Measurements from ENCODE around the gene CDKN1C.

Gene CDKN1C

GRCh38 chr11:2839395-2839943, 46.1 kb downstream of the CDKN1C start:
- H3K79me2 ChIP-seq (ENCODE audit: control insufficient read depth, insufficient read depth, low read length, unreplicated experiment), result no peaks in the 10 kb centered on the region
- no peaks in the 10 kb centered on the region for H3K4me1 ChIP-seq (ENCODE audit: control insufficient read depth, insufficient read depth, low read length, unreplicated experiment)
- no peaks in the 10 kb centered on the region for H3K27me3 ChIP-seq (ENCODE audit: insufficient read depth, low read length)
- H3K4me3 ChIP-seq (ENCODE audit: low read depth, low read length), result no peak overlapping the region
- H3K36me3 ChIP-seq (ENCODE audit: insufficient read depth, low read length), result no peaks in the 10 kb centered on the region
- H2AFZ ChIP-seq (ENCODE audit: low read length, unreplicated experiment), result no peak overlapping the region
- H3K27ac ChIP-seq (ENCODE audit: low read depth, low read length), result no peak overlapping the region

DNA sequence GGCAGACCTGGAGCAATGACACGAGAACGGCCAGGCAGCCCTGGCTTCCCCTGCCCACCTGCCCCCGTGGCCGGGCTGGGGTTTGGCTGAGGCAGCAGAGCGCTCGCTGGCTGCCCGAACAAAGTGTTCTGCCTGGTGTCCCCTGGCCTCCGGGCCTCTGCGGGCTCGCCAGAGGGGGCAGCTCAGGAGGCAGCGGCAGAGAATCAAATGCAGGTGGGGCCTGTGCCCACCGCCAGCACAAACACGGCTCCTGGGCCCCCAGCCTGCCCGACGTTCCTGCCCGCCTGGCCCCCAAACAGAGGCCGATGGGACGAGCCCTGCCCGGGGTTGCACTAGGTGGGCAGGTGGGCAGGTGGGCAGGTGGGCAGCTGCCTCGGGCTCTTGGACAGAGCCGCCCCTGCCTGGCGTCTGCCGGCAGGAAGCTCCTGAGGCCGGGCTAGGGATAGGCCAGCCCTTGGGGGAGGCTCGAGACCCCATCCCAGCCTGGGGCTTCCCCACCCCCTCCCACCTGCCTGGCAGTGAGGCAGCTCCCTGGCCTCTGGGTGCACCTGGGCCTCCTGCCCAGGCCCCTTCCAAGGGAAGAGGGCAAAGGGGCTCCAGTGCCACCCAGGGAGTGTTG, 46.8 kb downstream of the CDKN1C start:
- H3K4me3 ChIP-seq (ENCODE audit: low read depth, low read length), result no peak overlapping the region
- no peaks in the 10 kb centered on the region for H3K27me3 ChIP-seq (ENCODE audit: insufficient read depth, low read length)
- no peaks in the 10 kb centered on the region for H3K36me3 ChIP-seq (ENCODE audit: insufficient read depth, low read length)
- no peak overlapping the region for H2AFZ ChIP-seq (ENCODE audit: low read length, unreplicated experiment)
- no peak overlapping the region for H3K27ac ChIP-seq (ENCODE audit: low read depth, low read length)
- H3K4me1 ChIP-seq (ENCODE audit: control insufficient read depth, insufficient read depth, low read length, unreplicated experiment), result no peaks in the 10 kb centered on the region
- no peaks in the 10 kb centered on the region for H3K79me2 ChIP-seq (ENCODE audit: control insufficient read depth, insufficient read depth, low read length, unreplicated experiment)

DNA sequence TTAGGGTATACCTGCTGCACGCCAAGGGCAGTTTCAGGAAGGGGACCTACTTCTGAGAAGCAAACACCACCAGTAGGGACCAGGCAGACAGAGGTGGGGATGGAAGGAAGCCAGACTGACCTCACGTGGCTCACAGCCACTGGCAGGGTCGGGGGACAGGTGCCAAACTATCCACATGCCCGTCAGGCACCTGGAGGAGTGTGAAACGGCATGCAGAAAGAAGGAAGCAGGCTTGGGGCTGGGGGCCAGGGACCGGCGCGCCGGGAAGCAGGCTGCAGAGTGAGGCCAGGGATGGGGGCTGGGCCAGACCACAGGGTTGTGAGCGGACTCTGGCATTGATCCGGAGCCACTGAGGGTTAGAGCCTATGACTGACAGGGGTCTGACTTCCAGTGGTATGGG, 47.5 kb downstream of the CDKN1C start:
- H3K79me2 ChIP-seq (ENCODE audit: control insufficient read depth, insufficient read depth, low read length, unreplicated experiment), result no peaks in the 10 kb centered on the region
- no peaks in the 10 kb centered on the region for H3K27me3 ChIP-seq (ENCODE audit: insufficient read depth, low read length)
- no peak overlapping the region for H3K27ac ChIP-seq (ENCODE audit: low read depth, low read length)
- no peaks in the 10 kb centered on the region for H3K4me1 ChIP-seq (ENCODE audit: control insufficient read depth, insufficient read depth, low read length, unreplicated experiment)
- no peak overlapping the region for H3K4me3 ChIP-seq (ENCODE audit: low read depth, low read length)
- H3K36me3 ChIP-seq (ENCODE audit: insufficient read depth, low read length), result no peaks in the 10 kb centered on the region
- H2AFZ ChIP-seq (ENCODE audit: low read length, unreplicated experiment), result no peak overlapping the region

DNA sequence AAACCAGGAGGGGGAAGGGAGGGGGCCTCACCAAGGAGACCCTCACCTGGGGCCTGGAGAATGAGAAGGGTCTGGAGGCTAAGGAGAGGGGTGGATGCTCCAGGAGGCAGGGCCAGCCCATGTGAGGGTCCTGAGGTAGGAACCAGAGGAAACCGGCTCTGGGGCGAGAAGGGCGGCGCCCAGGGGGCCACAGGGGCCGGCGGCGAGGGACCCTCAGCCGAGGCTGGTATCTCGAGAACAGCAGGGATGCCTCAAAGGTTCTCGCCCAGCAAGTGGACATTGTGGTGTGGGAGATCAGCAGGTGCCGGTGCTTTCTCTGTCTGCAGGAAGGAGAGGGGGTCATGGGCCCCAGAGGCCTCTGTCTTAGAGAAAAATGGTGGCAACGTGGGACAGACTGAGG, 47.9 kb downstream of the CDKN1C start:
- Histone ChIP-seq H3K4me3 (ENCODE audit: low read depth, low read length) (no peak overlapping the region), H3K27me3 (ENCODE audit: insufficient read depth, low read length) (no peaks in the 10 kb centered on the region), H3K36me3 (ENCODE audit: insufficient read depth, low read length) (no peaks in the 10 kb centered on the region), H3K4me1 (ENCODE audit: control insufficient read depth, insufficient read depth, low read length, unreplicated experiment) (no peaks in the 10 kb centered on the region), H3K79me2 (ENCODE audit: control insufficient read depth, insufficient read depth, low read length, unreplicated experiment) (no peaks in the 10 kb centered on the region), H3K27ac (ENCODE audit: low read depth, low read length) (no peak overlapping the region), H2AFZ (ENCODE audit: low read length, unreplicated experiment) (no peak overlapping the region)

- H3K4me3 ChIP-seq (ENCODE audit: low read depth, low read length), result no peak overlapping the region
- H3K4me1 ChIP-seq (ENCODE audit: control insufficient read depth, insufficient read depth, low read length, unreplicated experiment), result no peaks in the 10 kb centered on the region
- H2AFZ ChIP-seq (ENCODE audit: low read length, unreplicated experiment), result no peak overlapping the region
These were observed 48.4 kb downstream of the CDKN1C start for GRCh38 chr11:2837096-2837601.

DNA sequence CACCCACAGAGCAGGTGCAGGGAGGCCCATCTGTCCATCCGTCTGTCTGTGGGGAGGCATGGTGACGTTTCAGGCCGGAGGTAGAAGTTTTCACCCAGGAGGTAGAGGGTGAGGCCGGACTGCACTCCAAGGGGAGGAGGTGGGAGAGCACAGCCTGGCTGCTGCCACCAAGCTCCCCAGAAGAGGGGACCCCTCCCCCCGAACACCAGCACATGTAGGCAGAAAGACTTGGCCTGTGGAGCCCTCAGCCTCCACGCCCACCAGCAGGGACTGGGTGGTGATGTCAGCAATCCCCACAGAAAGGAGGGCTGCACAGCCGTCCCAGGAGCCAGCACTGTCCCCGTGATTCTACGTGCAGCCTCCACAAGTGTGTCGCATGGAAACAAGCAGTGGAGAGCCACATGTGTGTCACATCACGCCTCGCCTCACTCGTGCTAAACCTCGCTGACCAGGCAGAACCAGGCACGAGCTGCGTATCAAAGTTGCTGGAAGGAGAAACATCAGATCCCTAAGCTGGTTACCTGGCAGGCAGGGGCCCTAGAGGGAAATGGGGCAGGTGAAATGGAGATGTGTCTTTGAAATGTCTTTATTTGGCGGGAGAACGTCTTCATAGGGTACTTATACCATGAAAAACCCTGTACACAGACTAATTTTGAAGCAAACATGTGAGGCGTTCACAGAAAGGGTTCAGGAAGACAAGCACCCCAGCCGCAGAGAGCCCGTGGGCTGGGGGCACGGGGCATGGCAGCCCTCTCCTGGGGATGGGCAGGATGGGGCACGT, 49.1 kb downstream of the CDKN1C start:
- no peaks in the 10 kb centered on the region for H3K36me3 ChIP-seq (ENCODE audit: insufficient read depth, low read length)
- H3K4me3 ChIP-seq (ENCODE audit: low read depth, low read length), result no peak overlapping the region
- no peaks in the 10 kb centered on the region for H3K4me1 ChIP-seq (ENCODE audit: control insufficient read depth, insufficient read depth, low read length, unreplicated experiment)
- H2AFZ ChIP-seq (ENCODE audit: low read length, unreplicated experiment), result no peak overlapping the region
- H3K79me2 ChIP-seq (ENCODE audit: control insufficient read depth, insufficient read depth, low read length, unreplicated experiment), result no peaks in the 10 kb centered on the region
- H3K27ac ChIP-seq (ENCODE audit: low read depth, low read length), result no peak overlapping the region
- no peaks in the 10 kb centered on the region for H3K27me3 ChIP-seq (ENCODE audit: insufficient read depth, low read length)

More at GRCh38 chr11:2837096-2837601, 48.4 kb downstream of the CDKN1C start:
- no peaks in the 10 kb centered on the region for H3K36me3 ChIP-seq (ENCODE audit: insufficient read depth, low read length)
- H3K79me2 ChIP-seq (ENCODE audit: control insufficient read depth, insufficient read depth, low read length, unreplicated experiment), result no peaks in the 10 kb centered on the region
- no peaks in the 10 kb centered on the region for H3K27me3 ChIP-seq (ENCODE audit: insufficient read depth, low read length)
- H3K27ac ChIP-seq (ENCODE audit: low read depth, low read length), result no peak overlapping the region

- H3K4me1 ChIP-seq (ENCODE audit: control insufficient read depth, insufficient read depth, low read length, unreplicated experiment), result no peaks in the 10 kb centered on the region
- H3K36me3 ChIP-seq (ENCODE audit: insufficient read depth, low read length), result no peaks in the 10 kb centered on the region
- H3K27ac ChIP-seq (ENCODE audit: low read depth, low read length), result no peak overlapping the region
- H3K4me3 ChIP-seq (ENCODE audit: low read depth, low read length), result no peak overlapping the region
- no peak overlapping the region for H2AFZ ChIP-seq (ENCODE audit: low read length, unreplicated experiment)
- H3K79me2 ChIP-seq (ENCODE audit: control insufficient read depth, insufficient read depth, low read length, unreplicated experiment), result no peaks in the 10 kb centered on the region
- H3K27me3 ChIP-seq (ENCODE audit: insufficient read depth, low read length), result no peaks in the 10 kb centered on the region
These were observed 49.8 kb downstream of the CDKN1C start for GRCh38 chr11:2835751-2836150.

GRCh38 chr11:2835296-2835695, 50.3 kb downstream of the CDKN1C start:
- Histone ChIP-seq H3K27me3 (ENCODE audit: insufficient read depth, low read length) (no peaks in the 10 kb centered on the region), H3K4me1 (ENCODE audit: control insufficient read depth, insufficient read depth, low read length, unreplicated experiment) (no peaks in the 10 kb centered on the region), H3K4me3 (ENCODE audit: low read depth, low read length) (no peak overlapping the region), H3K79me2 (ENCODE audit: control insufficient read depth, insufficient read depth, low read length, unreplicated experiment) (no peaks in the 10 kb centered on the region), H3K27ac (ENCODE audit: low read depth, low read length) (no peak overlapping the region), H3K36me3 (ENCODE audit: insufficient read depth, low read length) (no peaks in the 10 kb centered on the region), H2AFZ (ENCODE audit: low read length, unreplicated experiment) (no peak overlapping the region)

- Histone ChIP-seq H3K4me1 (ENCODE audit: control insufficient read depth, insufficient read depth, low read length, unreplicated experiment) (no peaks in the 10 kb centered on the region), H3K27ac (ENCODE audit: low read depth, low read length) (no peak overlapping the region), H2AFZ (ENCODE audit: low read length, unreplicated experiment) (no peak overlapping the region), H3K36me3 (ENCODE audit: insufficient read depth, low read length) (no peaks in the 10 kb centered on the region), H3K4me3 (ENCODE audit: low read depth, low read length) (no peak overlapping the region), H3K79me2 (ENCODE audit: control insufficient read depth, insufficient read depth, low read length, unreplicated experiment) (no peaks in the 10 kb centered on the region), H3K27me3 (ENCODE audit: insufficient read depth, low read length) (no peaks in the 10 kb centered on the region)
These were observed 50.9 kb downstream of the CDKN1C start for GRCh38 chr11:2834503-2835273.

DNA sequence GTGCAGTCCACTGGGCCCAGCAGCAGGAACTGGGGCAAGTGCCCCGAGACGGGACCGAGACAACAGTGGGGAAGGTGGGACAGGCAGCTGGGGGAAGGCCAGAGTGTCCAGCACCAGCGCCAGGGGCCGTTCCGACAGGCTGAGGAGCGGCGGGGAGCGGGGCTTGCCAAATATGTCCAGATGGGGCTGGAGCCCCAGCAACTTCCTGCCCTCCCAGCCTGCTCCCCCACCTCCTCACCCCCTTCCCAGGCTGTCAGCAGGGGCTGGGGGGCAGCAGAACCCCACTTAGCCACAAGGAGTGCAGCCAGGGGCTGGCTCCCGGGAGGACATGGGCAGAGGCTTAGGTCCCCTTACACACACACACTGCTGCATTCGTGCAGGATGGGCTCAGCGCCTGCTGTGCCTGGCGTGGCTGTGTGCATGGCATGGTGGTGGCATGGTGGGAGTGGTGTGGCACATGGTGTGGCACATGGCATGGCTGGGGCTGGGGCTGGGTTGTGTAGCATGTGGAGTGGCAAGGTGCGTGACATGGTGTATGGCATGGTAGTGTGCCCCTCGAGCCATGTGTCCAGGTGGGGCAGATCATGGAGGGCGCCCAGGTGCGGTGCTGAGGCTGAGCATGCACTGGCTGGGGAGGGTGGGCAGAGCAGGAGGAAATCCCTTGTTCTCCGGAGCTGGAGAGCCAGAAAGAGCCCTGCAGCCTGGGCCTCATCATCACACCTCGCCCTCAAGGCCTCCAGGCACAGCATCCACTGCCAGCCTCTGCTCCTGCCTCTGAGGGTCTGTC, 51.7 kb downstream of the CDKN1C start:
- Histone ChIP-seq H3K4me1 (ENCODE audit: control insufficient read depth, insufficient read depth, low read length, unreplicated experiment) (no peaks in the 10 kb centered on the region), H3K36me3 (ENCODE audit: insufficient read depth, low read length) (no peaks in the 10 kb centered on the region), H3K79me2 (ENCODE audit: control insufficient read depth, insufficient read depth, low read length, unreplicated experiment) (no peaks in the 10 kb centered on the region), H3K4me3 (ENCODE audit: low read depth, low read length) (no peak overlapping the region), H3K27me3 (ENCODE audit: insufficient read depth, low read length) (no peaks in the 10 kb centered on the region), H2AFZ (ENCODE audit: low read length, unreplicated experiment) (no peak overlapping the region), H3K27ac (ENCODE audit: low read depth, low read length) (no peak overlapping the region)
